Measurements from ENCODE around the gene SLC4A1AP.
A peak's percentile ranks its signal among the peaks of the same experiment; 100 is the strongest.
"Not testable (repeated sequence)": the region's sequence is repeated elsewhere in the genome, so short reads cannot be mapped to it uniquely, and the experiment has no call there.

The SLC4A1AP gene, protein sequence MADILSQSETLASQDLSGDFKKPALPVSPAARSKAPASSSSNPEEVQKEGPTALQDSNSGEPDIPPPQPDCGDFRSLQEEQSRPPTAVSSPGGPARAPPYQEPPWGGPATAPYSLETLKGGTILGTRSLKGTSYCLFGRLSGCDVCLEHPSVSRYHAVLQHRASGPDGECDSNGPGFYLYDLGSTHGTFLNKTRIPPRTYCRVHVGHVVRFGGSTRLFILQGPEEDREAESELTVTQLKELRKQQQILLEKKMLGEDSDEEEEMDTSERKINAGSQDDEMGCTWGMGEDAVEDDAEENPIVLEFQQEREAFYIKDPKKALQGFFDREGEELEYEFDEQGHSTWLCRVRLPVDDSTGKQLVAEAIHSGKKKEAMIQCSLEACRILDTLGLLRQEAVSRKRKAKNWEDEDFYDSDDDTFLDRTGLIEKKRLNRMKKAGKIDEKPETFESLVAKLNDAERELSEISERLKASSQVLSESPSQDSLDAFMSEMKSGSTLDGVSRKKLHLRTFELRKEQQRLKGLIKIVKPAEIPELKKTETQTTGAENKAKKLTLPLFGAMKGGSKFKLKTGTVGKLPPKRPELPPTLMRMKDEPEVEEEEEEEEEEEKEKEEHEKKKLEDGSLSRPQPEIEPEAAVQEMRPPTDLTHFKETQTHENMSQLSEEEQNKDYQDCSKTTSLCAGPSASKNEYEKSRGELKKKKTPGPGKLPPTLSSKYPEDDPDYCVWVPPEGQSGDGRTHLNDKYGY

DNA sequence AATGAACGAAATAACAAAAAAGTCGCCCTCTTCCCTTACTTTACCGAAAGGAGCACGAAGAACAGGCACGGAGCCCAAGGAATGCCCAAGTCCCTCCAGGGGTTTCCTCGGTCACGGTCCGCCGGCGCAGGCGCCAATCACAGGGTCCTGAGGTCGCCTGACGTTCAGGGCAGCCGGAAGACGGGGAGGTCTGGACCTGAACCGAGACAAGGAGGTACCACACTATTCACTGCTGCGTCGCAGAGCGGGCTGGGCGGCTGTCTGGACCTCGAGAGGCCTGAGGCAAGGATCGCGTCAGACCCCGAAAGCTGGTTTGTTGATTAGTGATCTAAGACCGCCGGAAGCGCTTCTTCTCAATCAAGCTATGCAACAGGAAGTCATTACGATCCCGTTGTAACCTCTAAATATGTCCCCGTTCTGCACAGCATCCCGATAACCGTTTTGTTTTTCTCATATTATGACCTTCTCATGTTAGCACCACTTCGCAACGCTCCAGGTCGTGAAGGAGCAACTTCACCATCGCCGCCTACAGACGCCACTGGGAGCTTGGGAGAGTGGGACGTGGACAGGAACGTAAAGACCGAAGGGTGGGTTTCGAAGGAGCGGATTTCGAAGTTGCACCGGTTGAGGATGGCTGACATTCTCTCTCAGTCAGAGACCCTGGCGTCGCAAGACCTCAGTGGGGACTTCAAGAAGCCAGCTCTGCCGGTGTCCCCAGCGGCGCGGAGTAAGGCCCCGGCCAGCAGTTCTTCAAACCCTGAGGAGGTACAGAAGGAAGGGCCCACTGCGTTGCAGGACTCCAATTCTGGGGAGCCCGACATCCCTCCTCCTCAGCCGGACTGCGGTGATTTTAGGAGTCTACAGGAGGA is at the start of gene SLC4A1AP, which contains the start of gene SUPT7L:
SLC4A1AP (plus strand) TSS at position 605 of the 869 bp plus-strand sequence; CDS start at position 631, 26 bp downstream.
SUPT7L (minus strand) TSS at position 330 of the 869 bp plus-strand sequence. CDS start 1,422 bp downstream, outside the sequence.
- peak; percentile 35 for DNase-seq (ENCODE audit: low read depth, low spot score)

DNA sequence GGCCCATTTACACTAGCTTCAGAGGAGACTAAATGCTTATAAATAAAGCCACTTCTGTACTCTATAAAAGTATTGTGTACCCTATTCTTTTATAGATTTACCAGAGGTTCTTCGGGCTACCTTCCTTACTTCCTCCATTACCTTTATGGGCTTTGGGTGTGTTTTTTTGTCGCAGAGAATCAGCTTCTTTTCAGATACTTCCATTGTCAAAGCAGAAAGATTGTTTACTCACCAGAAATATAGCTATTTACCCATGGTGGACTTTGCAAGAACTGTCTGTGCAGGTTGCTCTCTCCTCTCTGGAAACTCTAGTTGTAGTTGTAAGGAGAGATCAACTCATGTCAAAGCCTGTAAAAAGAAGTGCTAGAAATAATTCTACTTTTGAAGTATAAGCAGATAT is 49.7 kb upstream of the SLC4A1AP start:
- DNase-seq (ENCODE audit: low read depth, low spot score) = no peak

DNA sequence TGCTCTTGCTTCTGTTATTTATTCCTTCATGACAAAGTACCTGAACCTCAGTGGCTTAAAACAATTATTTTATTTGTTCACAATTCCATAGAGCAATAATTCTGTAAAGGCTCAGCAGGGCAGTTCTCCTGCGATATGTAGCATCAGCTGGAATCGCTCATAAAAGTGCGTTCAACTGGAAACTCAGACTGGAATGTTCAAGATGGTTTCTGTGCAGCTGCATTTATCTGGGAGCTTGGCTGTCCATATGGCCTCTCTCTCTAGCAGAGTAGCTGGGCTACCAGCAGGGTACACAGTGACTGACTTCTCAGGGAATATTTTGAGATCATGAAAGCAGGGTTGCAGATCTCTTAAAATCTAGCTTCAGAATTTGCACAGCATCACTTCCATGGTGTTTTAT is 48.4 kb upstream of the SLC4A1AP start:
- DNase-seq (ENCODE audit: low read depth, low spot score) = no peak

DNA sequence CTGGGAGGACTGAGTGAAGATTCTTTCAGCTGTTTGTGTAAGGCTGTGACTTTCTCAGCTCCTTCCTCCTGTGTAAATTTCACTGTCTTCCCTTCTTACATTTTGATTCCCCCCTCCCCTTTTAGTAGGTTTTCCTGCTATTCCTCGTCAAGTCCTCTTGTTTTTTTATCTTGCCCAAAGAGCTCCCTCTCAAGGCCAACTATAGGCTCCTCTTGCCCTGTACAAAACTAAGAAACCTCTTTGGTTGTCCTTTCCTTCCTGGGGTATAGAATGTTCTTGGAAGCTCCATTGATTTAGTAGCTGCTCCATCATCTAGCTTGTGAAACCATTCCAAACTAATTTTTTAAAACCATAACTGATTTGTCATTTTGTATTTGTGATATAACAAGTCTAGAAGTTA is 42.2 kb upstream of the SLC4A1AP start:
- no peak for DNase-seq (ENCODE audit: low read depth, low spot score)

DNA sequence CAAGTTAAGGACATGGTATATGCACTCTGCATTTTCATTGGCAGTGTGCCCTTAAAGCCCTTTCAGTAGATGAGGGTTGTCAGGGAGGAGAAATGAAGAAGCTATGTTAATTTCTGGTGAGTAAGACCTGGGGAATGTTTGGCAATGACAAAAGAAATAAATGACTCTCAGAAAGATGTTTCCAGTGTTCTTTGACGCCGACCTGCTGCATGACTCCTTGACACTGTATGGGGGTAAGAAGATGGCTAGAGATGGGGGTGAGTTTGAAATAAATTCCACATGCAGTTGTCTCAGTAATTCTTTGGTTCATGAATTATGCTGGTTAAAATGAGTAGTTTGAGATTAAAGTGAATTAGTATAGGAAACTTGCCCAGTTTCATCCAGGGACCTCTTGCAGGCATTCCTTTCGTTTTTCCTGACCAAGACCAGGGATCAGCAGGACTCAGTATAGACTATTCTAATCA is 40.7 kb upstream of the SLC4A1AP start:
- no peak for DNase-seq (ENCODE audit: low read depth, low spot score)

DNA sequence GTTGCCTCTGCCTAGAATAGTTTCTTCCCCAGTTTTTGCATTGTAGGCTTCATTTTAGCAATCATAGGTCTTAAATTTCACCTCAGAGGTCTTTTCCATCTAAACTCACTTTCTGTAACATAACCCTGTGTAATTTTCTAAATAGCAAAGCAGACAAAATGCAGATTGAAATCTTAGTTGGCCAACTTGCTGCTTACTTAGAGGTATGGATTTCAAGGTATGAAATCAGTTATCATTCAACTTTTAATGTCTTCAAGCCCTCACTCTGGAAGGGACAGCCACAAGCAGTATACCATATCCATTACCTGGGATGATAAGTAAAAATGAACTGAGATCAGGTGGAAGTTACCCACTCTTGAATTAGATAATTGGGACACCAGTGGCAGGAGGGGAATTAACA is 38.7 kb upstream of the SLC4A1AP start:
- no peak for DNase-seq (ENCODE audit: low read depth, low spot score)

DNA sequence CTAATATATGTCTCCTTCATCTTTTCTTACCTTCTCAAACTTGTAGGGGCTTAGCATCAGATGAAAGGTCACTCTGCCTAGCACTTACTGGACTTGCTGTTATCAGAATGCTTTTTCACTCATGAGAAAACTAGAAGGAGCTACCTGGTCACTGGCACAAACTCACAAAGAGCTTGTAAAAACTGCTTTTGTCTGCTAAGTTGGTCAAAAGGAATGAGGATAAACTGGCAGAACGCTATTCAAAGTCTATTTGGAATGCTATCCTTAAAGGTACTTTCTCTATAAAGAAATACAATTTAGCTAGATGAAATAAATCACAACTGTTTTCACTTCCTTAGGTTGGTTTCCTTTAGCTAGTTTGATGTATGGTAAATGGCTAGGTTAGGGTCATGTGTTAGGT is 37.4 kb upstream of the SLC4A1AP start:
- DNase-seq (ENCODE audit: low read depth, low spot score) = not testable (repeated sequence)

DNA sequence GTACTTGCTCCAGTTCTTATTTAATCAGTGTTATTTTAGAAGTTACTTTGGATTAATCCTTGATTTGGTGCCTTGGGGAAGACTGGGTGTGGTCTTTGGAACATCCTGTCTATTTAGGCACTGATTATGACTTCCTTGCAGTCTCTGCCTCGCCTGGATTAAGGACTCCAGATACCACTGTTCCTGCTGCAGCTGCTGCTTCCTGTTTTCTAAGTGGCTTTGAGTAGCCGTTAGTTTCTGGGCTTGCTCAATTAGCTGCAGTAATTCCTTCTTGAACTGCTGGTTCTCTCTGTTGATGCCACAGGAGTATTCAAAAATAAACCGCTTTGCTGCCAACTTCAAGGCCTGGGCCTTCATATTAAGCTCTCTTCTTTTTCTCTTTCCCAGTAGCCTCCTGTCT is 36.8 kb upstream of the SLC4A1AP start:
- not testable (repeated sequence) for DNase-seq (ENCODE audit: low read depth, low spot score)

DNA sequence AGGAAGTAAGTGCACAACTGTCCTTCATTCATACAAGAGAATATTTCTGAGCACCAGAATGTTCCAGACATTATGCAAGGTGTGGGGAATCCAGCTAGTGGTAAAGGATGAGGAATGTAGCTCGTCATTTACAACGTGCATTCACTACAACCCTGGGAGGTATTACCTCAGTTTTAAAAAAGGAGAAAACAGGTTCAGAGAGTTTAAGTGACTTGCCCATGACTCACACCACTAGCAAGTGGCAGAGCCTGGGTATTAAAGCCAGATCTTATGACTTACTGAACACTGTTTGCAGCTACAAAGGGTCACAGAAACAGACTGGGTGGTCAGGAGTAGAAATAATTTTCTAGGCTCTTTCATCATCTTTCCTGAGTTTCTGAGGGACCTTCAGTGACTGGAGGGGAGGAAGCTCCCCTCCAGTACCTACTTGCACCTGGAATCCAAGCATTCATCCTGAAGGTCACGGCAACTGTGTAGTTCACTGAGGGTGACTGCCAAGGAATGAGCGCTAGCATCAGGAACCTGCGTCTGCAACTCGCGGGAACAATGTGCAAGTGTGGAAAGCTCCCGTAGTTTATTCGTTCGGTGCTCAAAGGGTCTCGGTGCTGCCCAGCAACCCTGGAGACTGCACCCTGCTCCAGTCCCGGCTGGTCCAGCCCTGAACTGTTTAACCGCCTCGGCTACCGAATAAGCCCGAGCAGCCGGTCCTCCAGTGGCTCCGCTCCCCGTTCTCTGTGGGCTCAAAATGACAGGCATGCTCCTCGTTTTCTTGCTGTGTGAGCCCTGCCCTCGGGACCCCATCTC is 35.5 kb upstream of the SLC4A1AP start:
- DNase-seq (ENCODE audit: low read depth, low spot score) = no peak

DNA sequence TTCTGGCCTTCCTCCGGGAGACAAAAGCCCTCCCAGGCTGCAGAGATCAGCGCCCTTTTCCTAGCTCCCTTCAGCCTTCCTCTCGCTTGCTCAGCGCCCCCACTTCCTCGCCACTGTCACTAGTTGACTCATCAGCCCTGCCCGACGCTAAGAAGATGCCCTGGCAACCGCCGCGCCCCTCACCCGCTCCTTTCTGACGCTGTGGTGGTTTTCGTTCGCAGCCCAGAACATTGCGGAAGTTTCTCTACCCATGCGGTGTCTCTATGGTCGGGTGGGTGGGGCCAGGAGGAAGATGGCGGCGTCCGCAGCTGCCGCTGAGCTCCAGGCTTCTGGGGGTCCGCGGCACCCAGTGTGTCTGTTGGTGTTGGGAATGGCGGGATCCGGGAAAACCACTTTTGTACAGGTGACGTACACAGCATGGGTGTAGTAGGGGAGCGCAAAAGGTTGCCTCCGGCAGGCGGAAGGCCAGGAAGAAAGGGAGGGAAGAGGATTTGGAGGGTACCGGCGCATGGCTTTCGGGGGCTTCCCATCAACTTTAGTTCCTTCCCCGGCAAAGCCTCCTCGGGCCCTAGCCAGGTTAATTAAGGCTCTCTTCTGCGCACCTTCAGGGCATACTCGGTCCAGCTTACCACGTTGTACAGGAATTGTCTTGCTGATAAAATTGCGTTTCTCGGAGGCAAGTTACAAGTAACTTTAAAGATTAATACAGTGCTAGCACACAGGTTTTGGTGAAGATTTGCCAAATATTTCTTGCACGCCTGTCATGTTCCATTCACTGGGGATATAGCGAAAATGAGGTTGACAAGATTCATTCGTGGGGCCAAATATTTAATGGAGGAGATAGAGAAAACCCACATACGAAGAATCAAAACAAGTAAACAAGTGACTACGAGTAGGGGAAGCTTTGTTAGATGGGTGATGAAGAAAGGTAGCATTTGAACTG is 34.7 kb upstream of the SLC4A1AP start, which contains the start of the genes CCDC121 and GPN1:
CCDC121 (minus strand) TSS at position 246 of the 943 bp plus-strand sequence. CDS start 1,213 bp downstream, outside the sequence.
GPN1 (plus strand) TSS at position 284 of the 943 bp plus-strand sequence; CDS start at position 293, 9 bp downstream.
- peak; percentile 88 for DNase-seq (ENCODE audit: low read depth, low spot score)

DNA sequence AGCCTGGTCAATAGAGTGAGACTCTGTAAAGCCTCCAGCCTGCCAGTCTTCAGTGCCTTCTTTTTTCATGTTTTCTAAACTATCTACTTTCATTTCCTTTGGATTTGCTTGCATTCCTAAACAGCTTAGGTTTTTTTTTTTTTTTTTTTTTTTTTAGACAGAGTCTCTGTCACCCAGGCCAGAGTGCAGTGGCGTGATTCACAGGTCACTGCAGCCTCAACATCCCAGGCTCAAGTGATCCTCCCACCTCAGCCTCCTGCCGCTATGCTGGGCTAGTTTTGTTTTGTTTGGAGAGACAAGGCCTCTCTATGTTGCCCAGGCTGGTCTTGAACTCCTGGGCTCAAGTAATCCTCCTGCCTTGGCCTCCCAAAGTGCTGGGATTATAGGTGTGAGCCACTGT is 33.4 kb upstream of the SLC4A1AP start:
- DNase-seq (ENCODE audit: low read depth, low spot score) = not testable (repeated sequence)

DNA sequence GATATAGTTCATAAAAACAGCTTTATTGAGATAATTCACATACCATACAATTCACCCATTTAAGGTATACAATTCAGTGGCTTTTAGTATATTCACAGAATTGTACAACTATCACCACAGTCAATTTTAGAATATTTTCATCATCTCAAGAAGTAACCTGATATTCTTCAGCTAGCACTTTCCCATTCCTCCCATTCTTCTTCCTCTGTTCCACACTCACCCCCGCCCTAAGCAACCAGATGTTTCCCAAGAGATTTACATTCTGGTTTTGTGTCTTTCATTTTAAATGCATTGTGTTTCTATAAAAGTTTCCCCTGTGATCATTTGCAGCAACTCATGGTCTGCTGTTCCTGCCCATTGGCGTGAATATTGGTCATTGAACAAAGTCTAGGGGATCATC is 29.4 kb upstream of the SLC4A1AP start:
- DNase-seq (ENCODE audit: low read depth, low spot score) = no peak

DNA sequence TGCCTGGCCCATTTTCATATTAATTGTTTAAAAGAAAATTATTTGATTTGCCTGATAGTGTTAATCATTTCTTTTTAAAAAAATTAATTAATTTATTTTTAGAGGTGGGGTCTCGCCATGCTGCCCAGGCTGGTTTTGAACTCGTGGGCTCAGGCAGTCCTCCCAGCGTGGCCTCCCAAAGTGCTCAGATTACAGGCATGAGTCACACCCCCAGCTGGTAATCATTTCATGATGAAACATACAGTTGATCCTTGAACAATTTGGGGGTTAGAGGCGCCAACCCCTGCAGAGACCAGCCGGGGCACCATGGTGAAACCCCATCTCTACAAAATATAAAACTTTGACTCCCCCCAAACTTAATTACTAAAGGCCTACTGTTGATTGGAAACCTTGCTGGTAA is 26.9 kb upstream of the SLC4A1AP start:
- DNase-seq (ENCODE audit: low read depth, low spot score) = no peak

DNA sequence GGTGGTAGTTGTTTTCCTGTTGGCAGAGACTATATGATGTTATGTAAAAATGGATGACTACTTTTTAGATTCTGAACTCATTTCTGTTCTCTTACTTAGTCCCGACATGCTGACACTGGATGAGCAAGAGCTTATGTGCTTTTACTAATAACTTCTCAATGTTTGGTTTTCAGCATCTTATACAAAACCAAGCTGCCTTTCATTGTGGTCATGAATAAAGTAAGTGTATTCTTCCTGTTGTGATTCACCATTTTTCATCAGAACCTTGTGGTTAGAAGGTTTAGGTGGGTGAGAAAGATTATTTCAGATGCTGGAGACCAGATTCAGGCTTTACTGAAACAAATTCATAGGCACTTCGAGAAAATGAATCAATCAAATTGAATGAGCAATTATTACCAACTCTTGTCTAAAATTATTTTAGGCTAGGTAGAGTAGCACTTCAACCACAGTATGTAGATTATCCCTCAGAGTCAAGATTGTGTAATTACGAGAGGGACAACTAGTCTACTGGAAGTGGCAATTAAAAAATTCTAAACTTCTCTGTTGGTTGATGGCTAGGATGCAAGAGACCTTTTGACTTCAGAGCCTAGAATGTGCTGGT is 25.6 kb upstream of the SLC4A1AP start:
- no peak for DNase-seq (ENCODE audit: low read depth, low spot score)

DNA sequence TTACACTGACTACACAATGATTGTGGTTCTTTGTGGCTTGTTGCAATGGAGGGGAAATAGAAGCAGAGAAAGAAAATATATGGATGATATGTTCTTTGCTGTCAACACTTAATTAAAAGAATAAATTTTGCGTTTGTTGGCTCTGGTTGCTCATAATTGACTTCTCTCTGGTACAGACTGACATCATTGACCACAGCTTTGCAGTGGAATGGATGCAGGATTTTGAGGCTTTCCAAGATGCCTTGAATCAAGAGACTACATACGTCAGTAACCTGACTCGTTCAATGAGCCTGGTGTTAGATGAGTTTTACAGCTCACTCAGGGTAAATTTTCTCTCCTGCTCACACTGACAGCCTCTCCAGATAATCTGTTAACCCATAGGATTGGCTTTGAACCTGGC is 25.0 kb upstream of the SLC4A1AP start:
- DNase-seq (ENCODE audit: low read depth, low spot score) = no peak

DNA sequence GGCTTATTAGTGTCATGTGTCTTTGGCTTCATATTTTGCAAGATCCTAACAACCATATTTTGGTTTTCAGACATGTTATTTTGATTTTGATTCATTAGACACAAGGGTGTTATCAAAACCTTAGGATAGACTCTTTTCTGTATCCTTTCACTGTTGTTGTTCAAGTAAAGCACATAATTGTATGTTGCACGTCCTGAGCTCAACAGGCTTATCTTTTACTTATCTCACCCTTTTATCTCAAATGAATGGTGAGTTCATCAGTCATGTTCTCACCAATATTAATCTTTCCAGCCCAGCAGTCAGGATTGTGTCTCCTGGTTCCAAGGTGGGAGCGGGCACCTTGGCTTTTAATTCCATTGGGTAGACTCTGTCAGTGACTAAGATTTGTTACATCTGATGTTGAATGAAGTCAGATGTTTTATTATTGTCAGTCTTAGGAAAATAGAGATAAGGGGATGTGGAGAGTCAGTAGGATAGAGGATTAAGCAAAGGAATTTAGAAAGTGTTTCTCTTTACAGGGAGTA is 22.9 kb upstream of the SLC4A1AP start:
- DNase-seq (ENCODE audit: low read depth, low spot score) = no peak

DNA sequence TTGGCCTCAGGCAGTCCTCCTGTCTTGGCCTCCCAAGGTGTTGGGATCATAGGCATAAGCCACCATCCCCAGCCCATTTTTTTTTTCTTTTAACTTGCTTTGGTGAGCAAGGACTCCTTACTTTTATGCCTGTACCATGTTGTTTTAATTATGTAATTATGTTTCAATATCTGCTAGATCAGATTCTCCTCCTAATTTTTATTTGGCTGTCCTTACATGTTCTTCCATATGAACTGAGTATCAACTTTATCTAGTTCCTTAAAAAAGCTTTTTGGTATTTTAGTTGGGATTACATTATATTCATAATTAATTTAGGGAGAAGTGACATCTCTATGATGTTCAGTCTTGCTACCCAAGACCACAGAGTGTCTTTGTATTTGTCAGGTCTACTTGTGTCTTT is 18.5 kb upstream of the SLC4A1AP start:
- no peak for DNase-seq (ENCODE audit: low read depth, low spot score)

DNA sequence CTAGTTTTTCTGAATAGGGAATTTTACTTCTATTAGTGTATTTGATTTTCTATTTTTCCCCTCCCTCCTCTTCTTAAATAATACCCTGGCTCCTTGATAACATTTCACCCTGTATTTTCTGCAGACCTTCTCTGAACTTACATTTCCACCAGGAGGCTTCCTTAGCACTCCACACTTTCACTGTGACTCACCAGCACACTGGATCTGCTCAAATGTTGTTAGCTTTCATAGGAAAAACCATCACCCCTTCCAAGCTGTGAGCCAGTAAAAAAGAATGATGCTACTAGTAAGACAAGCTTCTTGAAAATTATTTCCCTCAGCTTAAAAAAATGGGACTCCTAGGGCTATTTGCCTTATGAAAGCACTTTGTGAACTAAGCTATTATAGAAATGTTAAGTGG is 16.4 kb upstream of the SLC4A1AP start:
- no peak for DNase-seq (ENCODE audit: low read depth, low spot score)

DNA sequence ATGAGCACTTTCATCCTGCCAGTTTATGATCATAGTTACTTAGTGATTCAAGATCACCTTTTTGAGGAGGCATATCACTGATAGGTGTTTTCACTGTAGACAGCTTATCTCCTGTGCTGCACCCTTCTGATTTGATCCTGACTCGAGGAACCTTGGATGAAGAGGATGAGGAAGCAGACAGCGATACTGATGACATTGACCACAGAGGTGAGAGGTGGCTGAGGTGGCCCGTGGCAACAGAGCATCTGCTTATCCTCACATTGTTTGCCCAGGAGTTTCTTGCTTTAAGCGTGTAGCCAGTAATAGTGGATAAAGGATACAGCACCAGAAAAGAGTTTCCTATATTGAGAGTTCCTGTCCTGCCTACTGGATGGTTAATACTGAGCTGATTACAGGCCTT is 16.0 kb upstream of the SLC4A1AP start:
- no peak for DNase-seq (ENCODE audit: low read depth, low spot score)

All from activated naive CD8-positive, alpha-beta T cell treated with anti-CD3 and anti-CD28 coated beads, Interleukin-2, amount 50 U/mL, for 16 hours (primary cell).